NB4 (cell line): ENCODE results near the gene MAT1A.

Experiments
- MAX ChIP-seq: IDR thresholded peaks from 2 replicates; pipeline ENCODE4 v1.6.1; 2011; ENCODE audit warnings: low read depth, low read length
- POLR2A ChIP-seq: IDR thresholded peaks from 2 replicates; pipeline ENCODE4 v1.6.1; 2011; ENCODE audit warnings: mild to moderate bottlenecking; ENCODE audit not compliant: insufficient read length; ENCODE audit errors: extremely low read depth
- TF ChIP-seq, protein P1 (sequence below): IDR thresholded peaks from one replicate; pipeline ENCODE4 v1.5.1; 2012; ENCODE audit warnings: low read depth, low read length

DNA sequence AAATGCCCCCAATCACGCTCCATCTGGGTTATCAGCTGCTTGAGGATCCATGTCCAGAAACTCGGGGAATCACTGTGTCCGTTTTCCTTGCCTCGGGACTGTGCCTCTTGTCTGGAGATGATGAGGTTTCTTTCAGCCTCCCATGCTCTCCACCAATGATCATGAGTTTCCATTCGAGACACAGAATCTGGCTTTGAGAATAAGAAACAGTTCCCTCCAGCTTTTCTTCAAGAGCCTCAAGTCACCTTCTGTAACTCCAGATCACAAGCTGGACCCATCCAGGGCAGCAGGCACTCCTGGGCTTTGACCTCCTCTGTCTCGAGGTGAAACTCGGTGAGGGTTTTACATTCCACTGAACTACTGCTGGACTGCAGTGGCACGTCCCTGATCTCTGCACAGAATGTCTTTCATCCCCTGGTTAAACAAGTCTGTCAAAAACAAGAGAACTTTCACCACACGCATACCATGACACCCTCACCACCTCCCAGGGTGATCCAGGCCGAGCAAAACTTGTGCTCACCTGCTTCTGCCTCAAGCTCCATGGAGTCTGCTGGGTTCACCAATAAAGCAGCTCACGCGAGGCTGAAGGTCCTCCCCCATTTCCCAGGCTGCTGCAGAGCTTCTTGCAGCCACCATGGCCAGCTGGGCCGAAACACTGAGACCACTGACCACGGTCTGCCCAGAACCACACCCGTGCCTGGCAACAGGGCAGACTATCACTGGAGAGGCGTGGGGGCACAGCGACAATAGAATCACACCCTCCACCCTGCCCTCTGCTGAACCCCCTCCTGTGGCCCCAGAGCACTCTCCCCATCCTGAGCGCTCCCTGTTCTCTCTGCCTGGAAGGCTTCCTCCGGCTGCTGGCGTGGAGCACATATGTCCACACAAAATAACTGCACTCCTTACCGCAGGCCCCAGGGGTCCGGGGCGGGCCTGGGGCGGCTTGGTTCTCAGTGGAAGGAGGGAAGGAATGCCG is 25.1 kb downstream of the MAT1A start:
- TF ChIP-seq, protein P1, sequence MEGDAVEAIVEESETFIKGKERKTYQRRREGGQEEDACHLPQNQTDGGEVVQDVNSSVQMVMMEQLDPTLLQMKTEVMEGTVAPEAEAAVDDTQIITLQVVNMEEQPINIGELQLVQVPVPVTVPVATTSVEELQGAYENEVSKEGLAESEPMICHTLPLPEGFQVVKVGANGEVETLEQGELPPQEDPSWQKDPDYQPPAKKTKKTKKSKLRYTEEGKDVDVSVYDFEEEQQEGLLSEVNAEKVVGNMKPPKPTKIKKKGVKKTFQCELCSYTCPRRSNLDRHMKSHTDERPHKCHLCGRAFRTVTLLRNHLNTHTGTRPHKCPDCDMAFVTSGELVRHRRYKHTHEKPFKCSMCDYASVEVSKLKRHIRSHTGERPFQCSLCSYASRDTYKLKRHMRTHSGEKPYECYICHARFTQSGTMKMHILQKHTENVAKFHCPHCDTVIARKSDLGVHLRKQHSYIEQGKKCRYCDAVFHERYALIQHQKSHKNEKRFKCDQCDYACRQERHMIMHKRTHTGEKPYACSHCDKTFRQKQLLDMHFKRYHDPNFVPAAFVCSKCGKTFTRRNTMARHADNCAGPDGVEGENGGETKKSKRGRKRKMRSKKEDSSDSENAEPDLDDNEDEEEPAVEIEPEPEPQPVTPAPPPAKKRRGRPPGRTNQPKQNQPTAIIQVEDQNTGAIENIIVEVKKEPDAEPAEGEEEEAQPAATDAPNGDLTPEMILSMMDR: no peak
- TF ChIP-seq POLR2A: no peak
- no peak for TF ChIP-seq MAX
